GM12891 (cell line): ENCODE measurements around the gene PIGBOS1.

Source experiments
- POLR2A ChIP-seq: IDR thresholded peaks from 2 replicates; pipeline ENCODE4 v1.6.1; 2011; ENCODE audit warnings: low read depth, low read length, control low read depth
- POLR2AphosphoS5 ChIP-seq: IDR thresholded peaks from 2 replicates; pipeline ENCODE4 v1.6.1; 2011; ENCODE audit warnings: low read depth, low read length, control low read depth
- SPI1 ChIP-seq: IDR thresholded peaks from 2 replicates; pipeline ENCODE4 v1.6.1; 2011; ENCODE audit warnings: low read depth, low read length, control low read depth
- TAF1 ChIP-seq: IDR thresholded peaks from 2 replicates; pipeline ENCODE4 v1.6.1; 2011; ENCODE audit warnings: low read depth, low read length, control low read depth

- TF ChIP-seq POLR2AphosphoS5 = no peak
- no peak for TF ChIP-seq POLR2A
- TF ChIP-seq SPI1 = no peak
- TF ChIP-seq TAF1 = no peak
These were observed 34.5 kb downstream of the PIGBOS1 start for GRCh38 chr15:55284426-55284825.
